NCI-H2029 treated with DMSO at 0.1 percent for 48 hours (cell line): Measurements from ENCODE around the gene TAGLN3.

Experiments
- DNase-seq: peaks from one replicate; lab custom pipeline; 2025; lab: John Stamatoyannopoulos, UW

TAGLN3 gene

GRCh38 chr3:111978583-111979433, 19.9 kb upstream of the TAGLN3 start, which contains the start of gene ABHD10:
Gene ABHD10 (plus strand): TSS chr3:111979026. CDS start chr3:111979062, 36 bp downstream.
- DNase-seq = peak; percentile 97

GRCh38 chr3:111979434-111980038, 19.2 kb upstream of the TAGLN3 start:
- no peak for DNase-seq

- no peak for DNase-seq
Measured at GRCh38 chr3:111980716-111981456, 17.8 kb upstream of the TAGLN3 start.

GRCh38 chr3:111981457-111981763, 17.3 kb upstream of the TAGLN3 start:
- DNase-seq = no peak

GRCh38 chr3:111984636-111985298, 14.0 kb upstream of the TAGLN3 start:
- no peak for DNase-seq

GRCh38 chr3:111986800-111987199, 11.9 kb upstream of the TAGLN3 start:
- DNase-seq = no peak

- DNase-seq = peak; percentile 81
Measured at GRCh38 chr3:111989061-111989678, 9.6 kb upstream of the TAGLN3 start.

GRCh38 chr3:111993038-111993437, 5.7 kb upstream of the TAGLN3 start:
- no peak for DNase-seq

- no peak for DNase-seq
Measured at GRCh38 chr3:111999484-112000324, 982 bp downstream of the TAGLN3 start.

- DNase-seq = no peak
Measured at GRCh38 chr3:112000367-112000771, 1.6 kb downstream of the TAGLN3 start.

- DNase-seq = no peak
Measured at GRCh38 chr3:112000966-112001365, 2.2 kb downstream of the TAGLN3 start.

GRCh38 chr3:112001526-112001925, 2.8 kb downstream of the TAGLN3 start:
- no peak for DNase-seq

GRCh38 chr3:112002096-112002971, 3.6 kb downstream of the TAGLN3 start:
- no peak for DNase-seq

GRCh38 chr3:112003321-112004080, 4.8 kb downstream of the TAGLN3 start:
- DNase-seq = no peak

GRCh38 chr3:112004187-112004586, 5.5 kb downstream of the TAGLN3 start:
- no peak for DNase-seq

GRCh38 chr3:112004669-112005068, 5.9 kb downstream of the TAGLN3 start:
- no peak for DNase-seq

GRCh38 chr3:112005091-112005672, 6.5 kb downstream of the TAGLN3 start:
- DNase-seq = no peak

GRCh38 chr3:112007633-112008032, 8.9 kb downstream of the TAGLN3 start:
- DNase-seq = no peak

GRCh38 chr3:112009670-112010069, 10.9 kb downstream of the TAGLN3 start:
- no peak for DNase-seq
